SK-N-SH (cell line): ENCODE measurements around the gene ADCYAP1R1. TPM values are rescaled to one million over a fixed set of nuclear protein-coding genes. Genes with fewer than 3 reads are reported as not detected.

Experiments
- CTCF ChIA-PET: fragments of 300-600, 350-600 bp; formaldehyde crosslinking; extraction: SDS; loops from one replicate; lab custom pipeline; 2021; lab: Yijun Ruan, JAX
- POLR2A ChIA-PET: fragments of 350-600 bp; sonication (Branson Sonifier 250); formaldehyde crosslinking; extraction: SDS; loops from one replicate; lab custom pipeline; 2020; ENCODE audit warnings: antibody characterized with exemption, inconsistent platforms; lab: Yijun Ruan, JAX
- DNase-seq: peaks from one replicate; pipeline ENCODE4 v3.0.0; 2012
- H2AFZ ChIP-seq: fragments of 200-600 bp; sonication (generic); 2 replicates; pipeline ENCODE4 v1.8.1; 2016; ENCODE audit warnings: antibody characterized with exemption, mild to moderate bottlenecking, low read depth
- H3F3A ChIP-seq: fragments of 200-600 bp; sonication (generic); replicated peaks from 2 replicates; pipeline ENCODE3; 2016; ENCODE audit warnings: antibody characterized with exemption, mild to moderate bottlenecking; ENCODE audit not compliant: insufficient read depth
- H3K27ac ChIP-seq, 2 experiments: fragments of 200-500 bp in 1 of 2; fragments of 200-600 bp in 1 of 2; sonication (Bioruptor generic) in 1 of 2; sonication (generic), shearing (Covaris generic) in 1 of 2; 2 replicates each; pipeline versions ENCODE4 v1.5.1 to v1.6.1; 2014 to 2016; ENCODE audit warnings: low read depth in 2 of 2, inconsistent platforms in 1 of 2, low read length in 1 of 2, mild to moderate bottlenecking in 1 of 2, mixed read lengths in 1 of 2
- H3K27me3 ChIP-seq: fragments of 200-600 bp; sonication (generic), shearing (Covaris generic); 2 replicates; pipeline ENCODE4 v1.6.1; 2016; ENCODE audit warnings: mixed run types; ENCODE audit not compliant: insufficient read depth
- H3K36me3 ChIP-seq, 2 experiments: fragments of 200-500 bp in 1 of 2; fragments of 200-600 bp in 1 of 2; sonication (Bioruptor generic) in 1 of 2; sonication (generic) in 1 of 2; replicated peaks in 1 of 2; 2 replicates each; pipeline versions ENCODE3 to v1.5.1; 2014 to 2016; ENCODE audit warnings: low read length in 1 of 2, mild to moderate bottlenecking in 1 of 2; ENCODE audit not compliant: insufficient read depth in 2 of 2, control insufficient read depth in 1 of 2
- H3K4me1 ChIP-seq, 2 experiments: fragments of 200-500 bp in 1 of 2; fragments of 200-600 bp in 1 of 2; sonication (Bioruptor generic) in 1 of 2; sonication (generic), shearing (Covaris generic) in 1 of 2; 2 replicates each; pipeline versions ENCODE4 v1.5.1 to v1.6.1; 2014 to 2016; ENCODE audit warnings: low read depth in 1 of 2, low read length in 1 of 2, mixed run types in 1 of 2; ENCODE audit not compliant: insufficient read depth in 2 of 2, control insufficient read depth in 1 of 2
- H3K4me2 ChIP-seq: fragments of 200-600 bp; sonication (generic), shearing (Covaris generic); 2 replicates; pipeline ENCODE4 v1.6.1; 2017; ENCODE audit warnings: mixed run types
- H3K4me3 ChIP-seq, 2 experiments: fragments of 200-500 bp in 1 of 2; fragments of 200-600 bp in 1 of 2; sonication (Bioruptor generic) in 1 of 2; sonication (generic), shearing (Covaris generic) in 1 of 2; 2 replicates each; pipeline versions ENCODE4 v1.5.1 to v1.8.1; 2014 to 2016; ENCODE audit warnings: low read depth in 2 of 2, inconsistent platforms in 1 of 2, low read length in 1 of 2, mild to moderate bottlenecking in 1 of 2, mixed read lengths in 1 of 2, moderate library complexity in 1 of 2
- H3K79me2 ChIP-seq: fragments of 200-600 bp; sonication (generic); 2 replicates; pipeline ENCODE4 v1.8.1; 2017; ENCODE audit warnings: mild to moderate bottlenecking; ENCODE audit not compliant: insufficient read depth
- H3K9ac ChIP-seq: fragments of 200-600 bp; sonication (generic); 2 replicates; pipeline ENCODE4 v1.6.1; 2017; ENCODE audit warnings: mixed run types
- H3K9me2 ChIP-seq: fragments of 200-600 bp; sonication (generic); 2 replicates; pipeline ENCODE4 v1.6.1; 2017; ENCODE audit warnings: mixed run types
- H3K9me3 ChIP-seq: fragments of 200-600 bp; sonication (generic); 2 replicates; pipeline ENCODE4 v1.6.1; 2017; ENCODE audit warnings: mixed run types, mild to moderate bottlenecking, moderate library complexity
- H4K20me1 ChIP-seq: fragments of 200-600 bp; sonication (generic); 2 replicates; pipeline ENCODE4 v1.6.1; 2017; ENCODE audit warnings: mild to moderate bottlenecking, mixed run types; ENCODE audit not compliant: insufficient read depth
- EP300 ChIP-seq, 2 experiments: IDR thresholded peaks; 2 replicates each; pipeline versions ENCODE4 v1.4.0 to v1.6.1; 2012; ENCODE audit warnings: borderline replicate concordance in 1 of 2, low read depth in 1 of 2, low read length in 1 of 2
- GATA2 ChIP-seq: sonication (generic); formaldehyde crosslinking; IDR thresholded peaks from 2 replicates; pipeline ENCODE4 v1.5.0; 2020; ENCODE audit warnings: mild to moderate bottlenecking, missing genetic modification reagents
- NFIC ChIP-seq: IDR thresholded peaks from 2 replicates; pipeline ENCODE4 v1.4.0; 2012; ENCODE audit warnings: borderline replicate concordance
- PBX3 ChIP-seq: IDR thresholded peaks from 2 replicates; pipeline ENCODE4; 2012
- RCOR1 ChIP-seq: fragments of 150-350 bp; IDR thresholded peaks from 2 replicates; pipeline ENCODE4 v1.6.1; 2017; ENCODE audit warnings: antibody characterized with exemption, low read length
- RFX5 ChIP-seq: IDR thresholded peaks from 2 replicates; pipeline ENCODE4 v1.6.1; 2012; ENCODE audit warnings: mild to moderate bottlenecking, improper control_type of control experiment, low read length
- RXRA ChIP-seq: IDR thresholded peaks from 2 replicates; pipeline ENCODE4 v1.4.0; 2012; ENCODE audit warnings: low read depth, mild to moderate bottlenecking, borderline replicate concordance
- TEAD4 ChIP-seq: IDR thresholded peaks from 2 replicates; pipeline ENCODE4 v1.4.0; 2012; ENCODE audit warnings: mild to moderate bottlenecking, borderline replicate concordance; ENCODE audit not compliant: insufficient read depth
- ZBTB33 ChIP-seq: IDR thresholded peaks from 2 replicates; pipeline ENCODE4 v1.4.0; 2012; ENCODE audit warnings: low read depth, borderline replicate concordance
- WGBS: methylation state at CpG from one replicate; pipeline ENCODE4 v1.1.6; 2017; ENCODE audit warnings: low lambda C conversion rate; 5-methylcytosine and 5-hydroxymethylcytosine counted together
- polyA plus RNA-seq, 3 experiments: library from polyadenylated mRNA; depleted of rRNA; stranded (reverse); fragments of >200 nt; gene quantifications; 2 replicates each; pipeline ENCODE4 v1.2.3, GENCODE V29; 2012

ADCYAP1R1 gene
- polyA plus RNA-seq, 1 of the 3 experiments (the other 2 are of a cell fraction): 0.08 TPM

- TF ChIP-seq ZBTB33 (no peak), EP300 (IDR thresholded peaks at IDR 0.05; ENCODE audit: borderline replicate concordance in 1 of 2, low read depth in 1 of 2, low read length in 1 of 2) (no peak), RCOR1 (no peak), PBX3 (no peak), GATA2 (CRISPR knock-in tag) (no peak), RXRA (no peak)
- TF ChIP-seq, all 33 proteins: peak for 0
These were observed 28.2 kb upstream of the ADCYAP1R1 start (continued) for GRCh38 chr7:31023877-31024276.

GRCh38 chr7:31027161-31027965 is 24.7 kb upstream of the ADCYAP1R1 start:
- no peak overlapping the region for H3K27ac ChIP-seq
- peak; percentile 79 for DNase-seq
- no peaks in the 10 kb centered on the region for H3K36me3 ChIP-seq
- TF ChIP-seq ZBTB33: no peak
- TF ChIP-seq NFIC: no peak
- TF ChIP-seq RFX5: no peak
- no peak for TF ChIP-seq TEAD4
- ChIA-PET POLR2A (no interaction called here), CTCF (interaction anchor here (1.0 to 7.6 kb wide), 11 partner anchors 11 to 107 kb away, joined by 3 to 50 read pairs (median 6); partner anchors contain the start of gene ADCYAP1R1)
- no peak overlapping the region for H3K9ac ChIP-seq
- peaks cover 17% of the 10 kb centered on the region for H3K27me3 ChIP-seq
- H3K9me2 ChIP-seq: no peaks in the 10 kb centered on the region
- WGBS: 34% methylated on average over 19 of the region's 20 CpGs
- H3F3A ChIP-seq: no peaks in the 10 kb centered on the region
- H3K79me2 ChIP-seq: no peaks in the 10 kb centered on the region
- no peaks in the 10 kb centered on the region for H4K20me1 ChIP-seq
- peak overlapping the region; percentile 35; the same call in 1 of the 2 replicates for H3K4me2 ChIP-seq
- H3K9me3 ChIP-seq: no peaks in the 10 kb centered on the region
- no peak overlapping the region for H3K4me3 ChIP-seq
- H2AFZ ChIP-seq: no peak overlapping the region
- H3K4me1 ChIP-seq: peaks cover 0 to 23% of the 10 kb centered on the region in 2 experiments; a peak in 2 of 4 replicates
